Activated B cell treated with CpG ODN at 0.5 μM for 24 hours (primary cell): Measurements from ENCODE around the gene TMEM222. TPM values are rescaled to one million over a fixed set of nuclear protein-coding genes. Genes with fewer than 3 reads are reported as not detected.
A peak's percentile ranks its signal among the peaks of the same experiment; 100 is the strongest.

Experiments used
- ATAC-seq: fragments of 200-7000 bp; cut with Tn5 transposase; one replicate; pipeline ENCODE4 v1.10.0; 2021; ENCODE audit warnings: low read depth, mild to moderate bottlenecking, moderate library complexity
- CTCF ChIA-PET: fragments of 350-600 bp; sonication (Branson Sonifier 250); formaldehyde crosslinking; loops from one replicate; lab custom pipeline; 2021; ENCODE audit warnings: antibody characterized with exemption; lab: Charles Lee
- POLR2A ChIA-PET: fragments of 350-600 bp; sonication (Branson Sonifier 250); formaldehyde crosslinking; loops from one replicate; lab custom pipeline; 2021; ENCODE audit warnings: antibody characterized with exemption; lab: Charles Lee
- DNase-seq: peaks from one replicate; pipeline ENCODE4 v3.0.0; 2022
- H3K27ac Mint-ChIP-seq: one replicate; pipeline ENCODE4 v1.8.0; 2020; ENCODE audit warnings: mixed read lengths
- H3K27me3 Mint-ChIP-seq: one replicate; pipeline ENCODE4 v1.8.0; 2021; ENCODE audit warnings: mixed read lengths
- H3K36me3 Mint-ChIP-seq: one replicate; pipeline ENCODE4 v1.8.0; 2021; ENCODE audit warnings: low read depth, mixed read lengths
- H3K4me1 Mint-ChIP-seq: one replicate; pipeline ENCODE4 v1.8.0; 2021; ENCODE audit warnings: mixed read lengths
- H3K4me3 Mint-ChIP-seq: one replicate; pipeline ENCODE4 v1.8.0; 2020; ENCODE audit warnings: mild to moderate bottlenecking, mixed read lengths
- H3K9me3 Mint-ChIP-seq: one replicate; pipeline ENCODE4 v1.8.0; 2020; ENCODE audit warnings: mixed read lengths
- intact Hi-C: fragments of 100-400 bp; cut with micrococcal nuclease; formaldehyde crosslinking; loops from one replicate; pipeline ENCODE4 v1.15.1; 2024
- total RNA-seq: library from RNA; stranded (reverse); gene quantifications from 2 replicates; pipeline ENCODE4 v1.2.3, GENCODE V29; 2022
- TF ChIP-seq, protein P1 (sequence below): fragments of 200-600 bp; IDR thresholded peaks from one replicate; pipeline ENCODE4 v1.8.0; 2022; ENCODE audit warnings: antibody characterized with exemption, mild to moderate bottlenecking

Gene TMEM222
- total RNA-seq, 1 donor from 2014 or later, result 43.0 TPM

DNA sequence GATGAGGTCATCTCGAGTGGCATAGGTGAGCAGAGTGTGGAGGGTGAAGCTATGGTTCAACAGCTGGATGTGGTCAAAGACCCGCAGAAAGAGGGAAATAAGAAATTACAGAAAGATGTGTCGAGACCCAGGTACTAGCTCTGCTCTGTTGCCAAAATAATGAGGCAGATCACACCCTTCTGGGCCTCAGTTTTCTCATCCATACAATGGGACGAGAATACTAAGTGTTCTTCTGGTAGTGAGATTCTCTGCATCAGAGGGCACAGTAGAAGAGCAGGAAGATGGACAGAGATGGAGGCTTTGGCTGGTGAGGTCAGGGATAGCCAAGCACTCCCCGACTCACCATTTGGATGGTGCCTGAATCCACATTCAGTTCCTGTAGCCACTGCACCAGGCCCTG, 33.7 kb downstream of the TMEM222 start:
- DNase-seq (no peak), ATAC-seq (no peak)
- POLR2A ChIA-PET, result interaction anchor here (0.6 to 9.1 kb wide), 6 partner anchors 10 to 1102 kb away, joined by 3 to 75 read pairs (median 10); partner anchors contain the start of genes MAP3K6, SYTL1 and TMEM222
- CTCF ChIA-PET, result interaction anchor here (1.0 to 3.9 kb wide), 7 partner anchors 23 to 307 kb away, joined by 3 to 43 read pairs (median 15); partner anchors contain the start of genes CD164L2 and GPR3
- intact Hi-C loops, result loop anchor here (2.0 kb wide), 2 partner anchors 17 to 23 kb away; no protein-coding TSS in a partner anchor
- Mint-ChIP-seq H3K4me1 (peaks cover 43% of the 10 kb centered on the region), H3K27ac (peak overlapping the region; percentile 66), H3K4me3 (peak overlapping the region; percentile 7), H3K36me3 (peaks cover 15% of the 10 kb centered on the region), H3K27me3 (no peaks in the 10 kb centered on the region), H3K9me3 (no peaks in the 10 kb centered on the region)
- TF ChIP-seq, protein P1, sequence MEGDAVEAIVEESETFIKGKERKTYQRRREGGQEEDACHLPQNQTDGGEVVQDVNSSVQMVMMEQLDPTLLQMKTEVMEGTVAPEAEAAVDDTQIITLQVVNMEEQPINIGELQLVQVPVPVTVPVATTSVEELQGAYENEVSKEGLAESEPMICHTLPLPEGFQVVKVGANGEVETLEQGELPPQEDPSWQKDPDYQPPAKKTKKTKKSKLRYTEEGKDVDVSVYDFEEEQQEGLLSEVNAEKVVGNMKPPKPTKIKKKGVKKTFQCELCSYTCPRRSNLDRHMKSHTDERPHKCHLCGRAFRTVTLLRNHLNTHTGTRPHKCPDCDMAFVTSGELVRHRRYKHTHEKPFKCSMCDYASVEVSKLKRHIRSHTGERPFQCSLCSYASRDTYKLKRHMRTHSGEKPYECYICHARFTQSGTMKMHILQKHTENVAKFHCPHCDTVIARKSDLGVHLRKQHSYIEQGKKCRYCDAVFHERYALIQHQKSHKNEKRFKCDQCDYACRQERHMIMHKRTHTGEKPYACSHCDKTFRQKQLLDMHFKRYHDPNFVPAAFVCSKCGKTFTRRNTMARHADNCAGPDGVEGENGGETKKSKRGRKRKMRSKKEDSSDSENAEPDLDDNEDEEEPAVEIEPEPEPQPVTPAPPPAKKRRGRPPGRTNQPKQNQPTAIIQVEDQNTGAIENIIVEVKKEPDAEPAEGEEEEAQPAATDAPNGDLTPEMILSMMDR, result no peak

DNA sequence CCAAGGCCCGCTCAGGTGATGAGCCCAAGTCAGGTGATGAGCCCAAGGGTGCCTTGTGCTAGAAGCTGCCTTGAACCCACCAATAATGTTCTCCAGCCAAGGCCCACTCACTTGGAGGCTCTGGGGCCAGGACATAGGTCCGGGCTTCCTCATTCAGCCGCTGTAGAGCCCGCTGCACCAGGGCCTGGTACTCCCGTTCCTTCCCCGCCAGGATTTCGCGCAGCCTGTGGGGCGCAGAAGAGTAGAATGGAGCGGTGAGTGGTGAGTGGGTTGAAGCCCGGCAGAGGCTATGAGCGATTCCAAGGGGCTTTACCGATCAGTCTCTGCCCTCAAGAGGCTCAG, 34.3 kb downstream of the TMEM222 start:
- H3K4me3 Mint-ChIP-seq, result peak overlapping the region; percentile 76
- no peak for ATAC-seq
- H3K4me1 Mint-ChIP-seq, result peaks cover 46% of the 10 kb centered on the region
- no peaks in the 10 kb centered on the region for H3K9me3 Mint-ChIP-seq
- peaks cover 12% of the 10 kb centered on the region for H3K36me3 Mint-ChIP-seq
- intact Hi-C loops, result loop anchor here (2.0 kb wide), 2 partner anchors 17 to 23 kb away; no protein-coding TSS in a partner anchor
- TF ChIP-seq, protein P1, result no peak
- DNase-seq, result no peak
- CTCF ChIA-PET, result interaction anchor here (1.0 to 3.9 kb wide), 13 partner anchors 15 to 307 kb away, joined by 3 to 43 read pairs (median 6); partner anchors contain the start of genes CD164L2, GPR3 and SYTL1
- POLR2A ChIA-PET, result interaction anchor here (1.1 to 9.1 kb wide), 6 partner anchors 8 to 33 kb away, joined by 3 to 75 read pairs (median 10); partner anchors contain the start of genes MAP3K6, SYTL1 and TMEM222
- H3K27me3 Mint-ChIP-seq, result no peaks in the 10 kb centered on the region
- H3K27ac Mint-ChIP-seq, result peak overlapping the region; percentile 56

DNA sequence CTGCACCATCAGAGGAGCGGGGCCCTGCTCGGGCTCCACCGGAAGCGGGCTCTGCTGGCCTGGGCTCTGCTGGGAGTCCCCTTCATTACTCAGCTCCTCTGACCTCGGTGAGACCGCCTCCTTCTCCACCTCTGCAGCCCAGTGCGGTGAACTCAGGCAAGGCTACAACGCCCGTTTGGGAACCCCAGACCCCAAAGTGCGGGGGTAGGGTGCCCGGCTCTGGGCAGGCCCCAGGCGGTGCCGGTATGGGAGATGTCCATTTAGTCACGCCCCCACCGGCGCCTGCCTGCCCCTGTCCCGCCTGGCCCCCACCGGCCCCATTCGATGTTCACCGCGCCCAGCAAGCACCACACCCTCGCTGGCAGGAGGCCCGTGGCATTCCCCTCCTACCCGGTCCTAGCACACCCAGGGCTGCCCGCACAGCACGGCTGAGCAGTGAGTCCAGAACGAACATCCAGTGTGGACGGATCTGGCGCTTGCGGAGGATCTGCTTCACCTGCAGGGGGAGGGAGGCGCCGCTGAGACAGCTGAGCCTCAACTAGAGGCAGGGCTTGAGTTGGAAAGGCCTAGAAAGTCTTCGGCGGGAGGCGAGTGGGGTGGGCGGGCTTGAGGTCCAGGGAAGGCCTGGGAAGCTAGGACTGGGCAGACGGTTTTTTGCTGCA, 34.8 kb downstream of the TMEM222 start:
- peaks cover 7% of the 10 kb centered on the region for H3K36me3 Mint-ChIP-seq
- TF ChIP-seq, protein P1, result no peak
- peak overlapping the region; percentile 76 for H3K4me3 Mint-ChIP-seq
- intact Hi-C loops, result loop anchor here (1.0 to 2.0 kb wide), 9 partner anchors 9 to 250 kb away; partner anchors contain the start of genes GPR3 and TMEM222
- ChIA-PET POLR2A (interaction anchor here (0.6 to 9.1 kb wide), 9 partner anchors 8 to 513 kb away, joined by 3 to 75 read pairs (median 7); partner anchors contain the start of genes MAP3K6, SYTL1 and TMEM222), CTCF (interaction anchor here (1.0 to 3.9 kb wide), 24 partner anchors 8 to 456 kb away, joined by 3 to 43 read pairs (median 6); partner anchors contain the start of genes AHDC1, CD164L2, GPATCH3 and GPR3)
- ATAC-seq (peak; percentile 55), DNase-seq (no peak)
- no peaks in the 10 kb centered on the region for H3K27me3 Mint-ChIP-seq
- no peaks in the 10 kb centered on the region for H3K9me3 Mint-ChIP-seq
- H3K4me1 Mint-ChIP-seq, result peaks cover 46% of the 10 kb centered on the region
- peak overlapping the region; percentile 56 for H3K27ac Mint-ChIP-seq

DNA sequence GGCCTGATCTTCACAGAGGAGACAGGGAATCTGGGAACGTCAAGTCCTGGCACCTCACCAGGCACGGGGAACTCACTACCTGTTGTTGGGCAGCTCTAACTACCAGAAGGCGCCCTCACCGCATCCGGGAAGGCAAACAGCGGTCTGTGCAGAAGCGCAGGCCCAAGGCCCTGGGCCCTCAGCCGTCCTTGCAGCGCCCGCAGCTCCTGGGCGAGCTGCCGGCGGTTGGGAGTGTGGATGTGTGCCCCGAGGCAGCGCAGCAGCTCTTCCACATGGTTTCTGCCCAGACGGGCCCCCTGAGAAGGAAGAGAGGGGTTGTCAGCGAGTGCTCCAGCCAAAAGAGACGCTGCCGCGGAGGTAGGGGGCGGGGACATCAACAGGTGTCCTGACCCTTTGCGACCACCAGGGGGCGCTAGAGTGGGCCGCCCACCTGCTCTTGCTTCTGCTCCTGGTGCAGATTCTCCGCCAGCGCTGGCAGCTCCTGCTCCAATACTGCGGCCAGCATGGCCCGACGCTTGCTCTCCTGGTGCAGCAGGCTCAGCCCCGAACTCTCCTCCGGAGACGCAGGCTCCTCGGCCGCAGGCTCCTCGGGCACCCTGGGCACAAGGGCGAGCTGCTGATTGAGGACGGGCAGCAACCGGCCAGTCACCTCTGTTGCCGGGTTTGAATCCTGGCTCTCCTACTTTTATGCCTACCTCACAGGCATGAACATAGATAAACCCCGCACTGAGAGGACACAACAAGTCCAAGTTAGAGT, 35.5 kb downstream of the TMEM222 start:
- Mint-ChIP-seq H3K27me3 (no peaks in the 10 kb centered on the region), H3K9me3 (no peaks in the 10 kb centered on the region), H3K4me3 (peak overlapping the region; percentile 76), H3K36me3 (peaks cover 6% of the 10 kb centered on the region), H3K27ac (peak overlapping the region; percentile 56), H3K4me1 (peaks cover 46% of the 10 kb centered on the region)
- DNase-seq (peak; percentile 80), ATAC-seq (peak; percentile 66)
- intact Hi-C loops, result loop anchor here (1.0 to 2.0 kb wide), 9 partner anchors 8 to 249 kb away; partner anchors contain the start of genes GPR3 and TMEM222
- TF ChIP-seq, protein P1, result peak; percentile 69
- ChIA-PET POLR2A (interaction anchor here (0.6 to 9.1 kb wide), 8 partner anchors 8 to 512 kb away, joined by 3 to 75 read pairs (median 8); partner anchors contain the start of genes MAP3K6, SYTL1 and TMEM222), CTCF (interaction anchor here (0.9 to 3.9 kb wide), 24 partner anchors 8 to 457 kb away, joined by 3 to 43 read pairs (median 6); partner anchors contain the start of genes AHDC1, CD164L2, GPATCH3 and GPR3)
